HG03442 (cell line): ENCODE results near the gene DPP9.
A peak's percentile ranks its signal among the peaks of the same experiment; 100 is the strongest.
"Not testable (repeated sequence)": the region's sequence is repeated elsewhere in the genome, so short reads cannot be mapped to it uniquely, and the experiment has no call there.

Source experiments
- ATAC-seq: cut with Tn5 transposase; IDR thresholded peaks from one replicate; pipeline ENCODE4 v1.9.1; 2021; ENCODE audit warnings: mild to moderate bottlenecking, moderate library complexity; ENCODE audit not compliant: unreplicated experiment

Gene DPP9

DNA sequence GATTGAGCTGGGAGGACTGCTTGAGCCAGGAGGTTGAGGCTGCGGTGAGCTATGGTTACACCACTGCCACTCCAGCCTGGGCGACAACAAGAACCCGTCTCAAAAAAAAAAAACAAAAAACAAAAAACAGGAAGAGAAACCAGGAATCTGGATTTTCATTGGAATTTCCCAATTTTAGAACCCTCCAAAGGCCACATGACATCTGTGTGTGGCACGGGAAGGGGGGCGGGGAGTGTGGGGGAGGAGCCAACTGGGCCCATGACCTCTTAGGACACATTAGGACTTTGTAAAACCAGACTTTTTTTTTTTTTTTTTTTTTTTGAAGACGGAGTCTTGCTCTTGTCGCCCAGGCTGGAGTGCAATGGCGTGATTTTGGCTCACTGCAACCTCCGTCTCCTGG lies 32.3 kb downstream of the DPP9 start:
- ATAC-seq, result no peak

DNA sequence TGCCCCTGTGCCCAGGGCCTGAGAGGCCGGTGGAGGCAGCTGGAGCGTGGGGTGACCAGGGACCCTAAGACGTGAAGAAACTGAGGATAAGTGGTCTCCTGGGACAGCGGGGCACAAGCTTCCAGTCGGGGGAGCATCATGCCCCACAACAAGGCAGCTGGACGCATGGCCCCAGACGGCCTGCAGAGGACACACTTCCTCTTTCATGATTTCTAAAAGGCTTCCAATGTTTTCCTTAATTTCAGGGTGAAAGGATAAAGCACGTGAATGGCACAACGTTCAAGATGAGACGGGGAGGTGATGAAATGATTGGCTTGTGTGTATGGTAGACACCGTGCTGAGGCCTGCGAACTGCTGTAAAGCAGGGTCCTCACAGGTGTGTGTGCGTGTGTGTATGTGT lies 33.3 kb downstream of the DPP9 start:
- ATAC-seq, result no peak

DNA sequence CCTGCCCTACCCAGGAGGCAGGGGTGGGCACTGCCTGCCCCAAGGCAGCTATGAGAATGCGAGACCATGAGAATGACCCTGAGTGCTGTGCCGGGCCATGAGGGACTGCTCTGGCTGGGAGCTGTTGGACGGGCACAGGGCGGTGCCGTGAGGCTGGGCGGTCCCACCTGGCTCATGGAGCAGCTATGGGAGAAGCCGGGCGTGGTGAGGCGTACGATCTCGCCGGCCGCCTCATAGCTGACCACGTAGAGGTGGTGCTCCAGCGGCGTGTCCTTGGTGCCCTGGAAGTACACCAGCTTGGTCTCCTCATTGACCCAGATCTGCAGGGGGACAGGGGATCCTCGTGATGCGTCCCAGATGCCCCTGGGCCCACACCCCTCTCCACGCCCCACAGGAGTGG lies 34.2 kb downstream of the DPP9 start:
- ATAC-seq, result no peak

DNA sequence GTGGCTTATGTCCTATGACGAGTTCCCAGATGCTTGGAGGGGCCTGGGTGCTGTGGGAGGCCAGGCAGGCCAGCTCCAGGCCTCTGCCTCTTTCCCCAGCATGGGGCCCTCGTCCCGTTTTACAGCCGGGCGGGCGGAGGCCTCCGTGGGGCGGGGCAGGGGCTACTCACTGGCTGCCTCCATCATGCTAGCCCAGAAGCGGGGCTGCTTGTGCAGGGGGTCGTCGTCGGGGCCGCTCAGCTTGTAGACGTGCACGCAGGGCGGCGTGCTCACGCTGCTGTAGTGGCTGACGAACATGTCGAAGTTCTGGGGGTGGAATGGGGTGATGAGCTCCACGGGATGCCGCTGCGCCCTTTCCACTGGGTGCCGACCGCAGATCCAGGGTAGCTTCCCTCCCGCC lies 35.1 kb downstream of the DPP9 start:
- ATAC-seq, result no peak

DNA sequence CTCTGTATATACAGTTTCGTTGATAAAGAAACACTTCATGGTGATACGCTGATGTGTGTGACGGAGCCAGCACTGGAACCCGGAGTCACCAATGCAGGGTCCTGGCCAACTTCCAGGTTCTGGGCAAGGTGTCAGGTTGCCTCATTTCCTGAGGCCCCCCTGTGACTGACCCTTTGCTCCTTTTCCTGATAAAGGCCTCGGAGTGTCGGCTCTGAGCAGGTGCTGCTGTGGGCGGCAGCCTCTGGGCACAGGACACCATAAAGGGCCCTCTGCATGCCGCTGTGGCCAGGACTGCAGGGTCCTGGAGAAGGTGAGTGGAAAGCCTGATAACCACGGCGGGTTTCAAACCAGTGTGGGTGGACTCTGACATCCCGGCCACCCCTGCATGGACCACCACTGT lies 36.2 kb downstream of the DPP9 start:
- ATAC-seq, result no peak

DNA sequence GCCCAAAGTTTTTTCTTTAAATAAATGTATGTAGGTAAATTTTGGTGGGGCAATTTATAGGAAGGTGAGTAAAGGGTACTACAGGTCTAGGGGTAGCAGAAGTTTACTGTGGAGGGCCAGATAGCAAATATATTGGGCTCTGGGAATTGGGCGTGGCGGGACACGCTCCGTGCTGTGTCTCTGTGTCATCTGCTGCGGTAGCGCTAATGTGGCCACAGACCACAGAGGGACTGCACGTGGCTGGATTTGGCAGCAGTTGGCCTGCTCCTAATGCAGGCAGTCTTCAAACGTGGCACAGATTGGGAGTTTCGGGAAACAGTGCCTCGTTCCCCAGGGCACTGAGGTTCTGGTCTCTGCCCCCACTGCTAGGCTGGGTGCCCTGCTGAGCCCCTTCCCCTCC lies 36.9 kb downstream of the DPP9 start:
- ATAC-seq, result no peak

DNA sequence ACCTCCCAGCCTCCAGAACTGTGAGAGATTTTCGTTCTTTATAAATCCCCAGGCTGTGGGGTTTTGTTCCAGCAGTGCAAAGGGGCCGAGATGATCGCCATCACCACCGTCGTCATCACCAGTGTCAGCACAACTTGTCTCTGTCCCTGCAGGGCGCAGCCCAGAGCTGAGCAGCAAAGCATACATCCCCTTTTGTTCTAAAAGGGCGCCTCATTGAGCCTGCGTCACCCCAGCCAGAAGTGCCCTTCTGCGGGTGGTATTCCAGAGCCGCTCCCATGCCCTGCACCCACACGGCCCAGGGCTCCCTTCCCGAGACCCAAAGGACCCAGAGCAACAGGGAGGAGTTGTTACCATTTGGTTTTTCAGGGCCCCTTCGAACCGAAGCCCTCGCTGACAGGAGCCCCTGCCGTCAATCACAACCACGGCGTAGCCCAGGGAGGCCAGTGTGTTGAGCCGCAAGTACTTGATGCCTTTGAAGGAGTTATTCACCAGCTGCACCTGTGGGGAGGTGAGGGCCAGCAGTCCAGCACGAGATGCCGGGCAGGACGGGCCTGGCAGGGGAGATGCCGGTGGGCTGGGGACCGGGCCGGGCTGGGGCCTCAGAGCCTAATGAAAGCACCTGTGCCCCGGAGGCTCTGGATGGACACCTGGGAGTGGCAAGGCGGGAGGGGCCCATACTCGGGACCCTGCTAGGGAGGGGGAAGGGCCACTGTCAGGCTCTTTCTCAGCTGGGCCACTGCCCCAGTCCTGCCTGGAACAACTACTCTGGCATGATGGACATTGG lies 39.1 kb downstream of the DPP9 start:
- no peak for ATAC-seq

DNA sequence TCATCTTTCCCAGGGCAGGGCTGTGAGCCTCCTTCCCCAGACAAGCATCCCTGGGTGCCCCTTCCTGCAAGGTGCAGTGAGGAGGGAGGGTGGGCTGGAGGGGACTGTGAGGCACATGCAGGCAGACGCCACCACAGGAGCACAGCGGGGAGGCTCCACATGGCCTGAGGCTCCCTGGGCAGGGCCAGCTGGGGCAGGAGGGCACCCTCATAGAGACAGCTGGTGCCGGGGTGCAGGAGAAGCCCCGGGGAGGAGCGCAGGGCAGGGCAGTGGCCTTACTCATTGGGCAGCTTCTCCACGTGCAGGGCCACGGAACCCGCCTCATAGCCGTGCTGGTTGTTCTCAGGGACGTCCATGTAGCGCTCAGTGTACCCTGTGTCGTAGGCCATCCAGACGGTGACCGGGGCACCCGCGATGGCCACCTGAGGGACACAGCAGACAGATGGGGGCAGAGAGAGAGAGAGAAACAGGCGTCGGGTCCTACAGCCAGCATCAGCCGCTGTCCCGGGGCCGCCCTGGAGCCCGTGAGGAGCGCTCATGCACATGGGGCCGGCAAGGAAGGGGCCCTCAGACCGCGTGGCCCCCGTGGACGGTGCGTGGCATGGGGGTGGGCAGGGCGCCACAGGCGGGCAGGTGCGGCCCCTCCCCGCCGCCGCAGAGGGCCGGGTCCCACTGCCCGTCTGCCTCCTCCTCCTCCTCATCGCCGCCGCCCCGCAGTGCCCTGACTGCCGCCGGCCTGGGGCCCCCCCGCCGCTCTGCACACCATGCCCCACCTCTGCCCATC lies 41.0 kb downstream of the DPP9 start:
- no peak for ATAC-seq

DNA sequence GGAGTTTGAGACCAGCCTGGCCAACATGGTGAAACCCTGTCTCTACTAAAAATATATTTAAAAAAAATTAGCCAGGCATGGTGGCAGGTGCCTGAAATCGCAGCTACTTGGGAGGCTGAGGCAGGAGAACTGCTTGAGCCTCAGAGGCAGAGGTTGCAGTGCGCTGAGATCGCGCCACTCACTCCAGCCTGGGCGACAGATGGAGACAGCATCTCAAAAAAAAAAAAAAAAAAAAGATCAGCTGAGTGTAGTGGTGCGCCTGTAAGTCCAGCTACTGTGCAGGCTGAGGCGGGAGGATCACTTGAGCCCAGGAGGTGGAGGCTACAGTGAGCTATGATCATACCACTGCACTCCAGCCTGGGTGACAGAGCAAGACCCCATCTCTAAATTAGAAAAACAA lies 43.6 kb downstream of the DPP9 start:
- not testable (repeated sequence) for ATAC-seq

DNA sequence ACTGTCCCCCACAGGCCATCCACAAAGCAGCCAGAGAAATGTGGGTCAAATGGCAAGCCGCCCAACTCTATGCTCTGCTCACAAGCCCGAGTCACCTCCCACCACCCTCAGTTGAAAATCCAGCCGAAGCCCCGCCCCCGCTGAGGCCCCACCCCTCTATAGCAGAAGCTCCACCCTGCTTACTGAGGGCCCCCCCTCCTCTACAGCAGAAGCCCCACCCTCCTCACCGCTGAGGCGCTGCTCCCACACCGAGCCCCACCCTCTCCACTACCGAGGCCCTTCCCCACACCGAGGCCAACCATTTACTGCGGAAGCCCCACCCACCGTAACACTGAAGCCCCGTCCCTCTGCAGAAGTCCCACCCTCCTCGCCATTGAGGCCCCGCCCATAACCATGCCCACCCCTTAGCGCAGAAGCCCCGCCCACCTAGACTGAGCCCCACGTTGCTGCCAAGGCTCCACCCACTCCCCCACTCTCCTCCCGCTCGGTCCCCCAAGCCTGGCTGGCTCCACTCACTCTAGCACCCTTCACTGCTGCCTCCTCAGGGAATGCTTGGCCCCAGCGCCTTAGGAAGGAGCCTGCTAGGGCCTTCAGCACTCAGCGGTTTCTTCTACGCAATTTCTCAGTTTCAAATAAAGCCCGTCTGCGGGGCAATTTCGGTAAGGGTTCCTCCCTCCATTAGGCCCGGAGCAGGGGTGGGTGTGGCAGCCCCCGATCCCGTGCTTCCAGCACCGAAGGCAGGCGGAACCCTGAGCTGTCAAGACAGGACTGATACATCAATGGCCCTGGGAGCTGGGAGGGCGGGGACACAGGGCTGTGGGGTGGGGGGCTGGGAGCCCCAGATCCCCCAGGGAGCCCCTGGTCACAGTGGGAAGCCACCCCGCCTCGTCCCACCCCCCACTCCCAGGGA lies 44.5 kb downstream of the DPP9 start:
- no peak for ATAC-seq

DNA sequence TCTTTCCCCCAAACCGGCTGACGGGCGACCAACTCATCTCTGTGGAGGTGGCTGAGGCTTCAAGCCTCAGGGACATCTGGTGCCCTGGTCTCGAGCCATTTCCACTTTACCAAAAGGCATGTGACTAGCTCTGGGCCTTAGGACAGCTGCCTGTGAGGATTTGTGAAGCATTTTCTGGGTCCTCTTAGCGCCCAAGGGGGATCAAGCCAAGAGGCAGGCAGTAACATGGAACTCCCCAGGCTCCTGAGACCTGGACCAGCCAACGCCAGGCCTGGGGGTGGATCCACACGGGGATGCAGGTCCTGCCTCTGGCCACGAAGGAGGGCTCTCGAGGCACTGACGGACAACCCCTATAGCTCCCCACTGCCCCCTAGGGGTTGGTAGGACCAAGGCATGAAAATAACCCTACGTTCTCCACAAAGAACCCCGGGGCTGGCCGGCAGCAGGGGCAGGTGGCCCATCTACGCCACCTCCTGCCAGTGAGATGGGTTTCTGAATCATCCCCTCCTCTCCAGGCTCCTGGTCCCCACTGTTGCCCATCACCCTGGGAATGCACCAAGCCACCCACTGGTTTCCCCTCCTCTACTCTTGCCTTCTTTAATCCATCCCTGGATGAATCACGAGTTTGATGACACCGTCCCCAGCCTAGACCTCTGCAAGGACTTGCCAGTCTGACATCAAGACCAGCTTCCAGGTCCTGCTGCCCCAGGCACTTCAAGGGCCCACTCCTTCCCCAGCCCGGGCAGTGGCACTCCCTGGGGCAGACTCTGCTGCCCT lies 46.5 kb downstream of the DPP9 start:
- ATAC-seq, result no peak

DNA sequence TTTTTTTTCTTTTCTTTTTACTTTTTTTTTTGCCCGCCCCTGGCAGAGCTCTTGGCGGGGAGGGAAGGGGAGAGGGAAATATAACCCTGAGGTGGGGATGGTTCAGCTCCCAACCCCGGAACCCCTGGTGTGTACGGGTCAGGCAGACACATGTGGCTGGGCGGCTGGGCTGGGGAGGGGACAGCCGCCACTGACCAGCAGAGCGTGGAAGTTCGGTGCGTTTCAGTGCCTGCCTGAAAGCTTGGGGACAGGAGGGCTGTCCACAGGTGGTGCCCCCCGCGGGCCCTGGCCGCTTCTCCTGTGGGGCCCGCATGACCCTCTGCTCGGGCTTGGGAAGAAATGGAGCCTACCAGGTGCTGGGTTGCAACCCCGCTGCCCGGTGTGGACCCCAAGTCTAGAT lies 48.3 kb downstream of the DPP9 start:
- no peak for ATAC-seq

DNA sequence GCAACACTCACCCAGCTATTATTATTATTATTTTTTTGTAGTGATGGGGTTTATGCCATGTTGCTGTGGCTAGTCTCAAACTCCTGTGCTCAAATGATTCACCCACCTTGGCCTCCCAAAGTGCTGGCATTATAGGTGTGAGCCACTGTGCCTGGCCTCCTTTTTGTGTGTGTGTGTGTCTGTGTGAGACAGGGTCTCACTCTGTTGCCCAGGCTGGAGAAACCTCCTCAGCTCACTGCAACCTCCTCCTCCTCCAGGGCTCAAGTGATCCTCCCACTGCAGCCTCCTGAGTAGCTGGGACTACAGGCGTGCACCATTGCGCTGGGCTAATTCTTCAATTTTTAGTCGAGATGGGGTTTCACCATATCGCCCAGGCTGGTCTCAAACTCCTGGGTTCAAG lies 49.9 kb downstream of the DPP9 start:
- ATAC-seq, result no peak

DNA sequence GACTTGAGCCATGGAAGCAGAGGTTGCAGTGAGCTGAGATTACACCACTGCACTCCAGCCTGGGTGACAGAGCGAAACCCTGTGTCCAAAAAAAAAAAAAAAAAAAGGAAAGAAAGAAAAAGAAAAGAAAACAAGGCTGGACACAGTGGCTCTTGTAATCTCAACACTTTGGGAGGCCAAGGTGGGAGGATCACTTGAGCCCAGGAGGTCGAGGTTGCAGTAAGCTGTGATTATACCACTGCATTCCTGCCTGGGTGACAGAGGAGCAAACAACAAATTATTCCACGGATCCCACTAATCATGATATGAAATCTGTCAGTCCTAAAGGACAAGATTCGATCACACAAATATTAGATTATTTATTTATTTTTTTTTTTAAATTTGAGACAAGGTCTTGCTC lies 50.4 kb downstream of the DPP9 start:
- ATAC-seq, result no peak

DNA sequence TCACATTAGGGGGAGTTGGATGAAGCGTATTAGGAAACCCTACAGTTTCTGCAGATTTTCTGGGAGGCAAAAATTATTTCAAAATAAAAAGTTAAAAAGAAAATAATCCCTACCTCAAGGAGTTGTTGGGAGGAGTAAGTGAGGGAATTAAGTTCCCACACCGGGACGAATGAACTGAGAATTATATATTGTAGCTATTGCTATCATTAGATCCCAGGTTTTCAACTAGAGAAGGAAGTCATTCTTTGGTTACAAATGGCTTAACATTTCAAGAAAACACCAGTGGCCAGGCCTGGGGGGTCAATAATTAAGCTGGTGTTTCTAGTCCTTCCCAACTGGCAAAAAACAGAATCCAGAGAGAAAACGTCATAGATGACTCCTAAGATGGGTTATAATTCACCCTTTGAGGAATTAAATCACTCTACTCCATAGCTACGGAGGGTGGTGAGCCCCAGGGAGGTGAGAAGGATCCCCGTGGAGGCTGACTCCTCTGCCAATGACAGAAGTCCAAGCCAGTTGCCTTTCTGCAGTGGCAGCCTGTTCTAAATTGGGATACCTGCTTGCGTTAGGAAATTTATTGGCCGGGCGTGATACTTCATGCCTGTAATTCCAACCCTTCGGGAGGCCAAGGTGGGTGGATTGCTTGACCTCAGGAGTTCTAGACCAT lies 52.3 kb downstream of the DPP9 start:
- ATAC-seq, result no peak

DNA sequence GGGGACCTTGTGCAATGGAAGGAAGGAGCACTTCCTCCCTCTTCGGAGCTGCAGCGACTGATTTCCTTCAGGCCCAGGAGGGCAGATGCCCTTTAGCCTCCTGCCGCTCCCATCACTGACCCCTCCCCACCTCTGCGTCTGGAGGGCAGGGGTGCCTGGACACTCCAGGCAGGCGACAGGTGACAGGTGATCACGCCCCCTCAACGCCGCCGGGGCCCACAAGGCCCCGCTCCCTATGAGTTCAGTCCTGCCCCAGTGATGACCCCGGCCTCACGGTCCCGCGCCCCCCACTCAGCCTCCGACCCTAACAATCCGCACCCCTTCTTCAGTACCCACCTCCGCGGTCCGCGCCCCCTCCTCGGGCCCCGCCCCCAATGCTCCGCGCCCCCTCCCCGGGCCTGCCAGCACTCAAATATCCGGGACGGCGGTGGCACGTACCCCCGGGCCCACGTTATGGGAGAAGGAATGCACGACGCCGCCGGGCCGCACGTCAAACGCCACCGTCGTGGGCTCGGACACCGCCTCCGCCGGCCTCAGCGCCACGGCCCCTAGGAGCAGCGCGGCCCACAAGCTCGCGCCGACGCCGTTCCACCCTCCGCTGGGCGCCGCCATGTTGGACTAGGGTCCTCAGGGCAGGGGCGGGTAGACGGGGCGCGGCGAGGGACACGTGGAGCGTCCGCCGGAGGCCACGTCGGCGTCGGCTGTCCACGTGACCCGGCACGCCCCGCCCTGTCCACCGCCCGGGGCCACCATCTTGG lies 53.7 kb downstream of the DPP9 start, which contains the start of gene MYDGF:
Gene MYDGF (minus strand): TSS at position 620 of the 758 bp plus-strand sequence. CDS start 8 bp downstream, at position 612.
- peak; percentile 85 for ATAC-seq

DNA sequence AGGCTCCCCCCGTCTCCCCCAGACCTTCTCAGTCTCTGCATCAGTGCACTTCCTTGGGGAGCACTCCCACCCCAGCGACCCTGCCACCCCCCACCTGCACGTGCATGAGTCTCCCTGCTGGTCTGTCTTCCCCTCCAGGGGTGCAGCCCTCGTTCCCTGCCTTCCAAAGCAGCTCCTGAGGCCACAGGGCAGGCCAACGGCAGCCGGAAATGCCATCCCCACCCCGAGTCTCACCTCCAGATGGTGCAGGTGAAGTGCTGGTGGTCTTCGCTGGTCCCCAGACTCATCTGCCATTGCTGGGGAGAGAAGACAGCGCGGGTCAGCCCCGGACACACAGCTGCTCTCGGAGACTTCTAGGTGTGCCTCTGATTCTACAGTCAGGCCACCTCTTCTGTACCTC lies 59.0 kb downstream of the DPP9 start:
- ATAC-seq, result no peak

DNA sequence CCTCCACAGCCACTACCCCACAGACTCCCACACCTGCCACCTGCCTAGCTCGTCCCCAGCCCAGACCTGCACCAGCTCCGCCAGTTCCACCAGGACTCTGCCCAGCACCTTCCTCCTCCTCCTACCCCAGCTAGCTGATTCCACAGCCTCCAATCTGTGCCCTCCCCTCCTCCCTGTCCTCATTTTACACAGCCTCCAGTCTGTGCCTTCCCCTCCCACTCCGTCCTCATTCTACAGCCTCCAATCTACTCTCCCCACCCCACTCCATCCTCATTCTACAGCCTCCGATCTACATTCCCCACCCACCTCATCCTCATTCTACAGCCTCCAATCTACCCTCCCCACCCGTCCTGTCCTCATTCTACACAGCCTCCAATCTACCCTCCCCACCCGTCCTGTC lies 60.8 kb downstream of the DPP9 start:
- ATAC-seq, result no peak

DNA sequence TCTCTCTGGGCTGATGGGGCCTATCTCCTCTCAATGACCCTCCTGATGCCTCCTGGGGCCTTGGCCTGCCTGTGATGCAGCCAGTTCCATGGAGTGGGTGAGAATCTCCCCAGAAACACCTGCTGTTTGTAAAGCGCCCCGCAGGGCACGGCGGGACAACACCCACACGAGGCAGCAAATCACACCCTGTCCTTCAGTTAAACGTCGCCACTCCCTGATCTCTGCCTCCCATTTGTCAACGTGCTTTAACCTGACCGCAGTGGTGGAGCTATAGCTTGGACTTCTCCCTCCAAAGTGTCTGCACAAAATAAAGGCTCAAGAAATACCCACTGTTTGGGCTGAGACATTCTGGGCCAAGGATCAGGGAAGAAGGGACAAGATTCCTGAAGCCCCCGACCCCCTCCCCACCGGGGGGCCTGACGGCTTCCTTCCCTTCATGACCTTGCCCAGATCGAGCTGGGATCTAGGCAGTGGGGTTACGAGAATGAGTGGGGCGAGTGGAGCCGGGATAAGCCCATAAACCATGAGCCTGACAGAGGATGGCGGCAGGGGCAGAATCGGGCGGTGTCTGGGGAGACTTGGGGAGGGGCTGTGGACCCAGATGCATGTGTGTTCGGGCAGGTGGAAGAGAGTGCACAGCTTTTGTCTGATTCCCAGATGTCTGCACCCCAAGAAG lies 61.5 kb downstream of the DPP9 start:
- ATAC-seq, result no peak
